ENCODE results near the gene DISC1. TPM values are rescaled to one million over a fixed set of nuclear protein-coding genes. Genes with fewer than 3 reads are reported as not detected.
"Not testable (repeated sequence)": the region's sequence is repeated elsewhere in the genome, so short reads cannot be mapped to it uniquely, and the experiment has no call there.

Gene DISC1
- total RNA-seq, 1 experiment from 2014 or later: 6.3 TPM

GRCh38 chr1:231885209-231885854 lies 258.7 kb downstream of the DISC1 start:
- no peaks in the 10 kb centered on the region for H3K36me3 ChIP-seq (replicated peaks; ENCODE audit: control insufficient read depth, insufficient read depth, low read length)
- no peaks in the 10 kb centered on the region; the same call in 1 of the 2 replicates for H3K27me3 ChIP-seq (ENCODE audit: control insufficient read depth, insufficient read depth, low read length)
- no peak for DNase-seq
- H3K4me3 ChIP-seq (ENCODE audit: insufficient read depth, low read depth, low read length): no peak overlapping the region

- Histone ChIP-seq H3K4me3 (ENCODE audit: insufficient read depth, low read depth, low read length) (no peak overlapping the region), H3K27me3 (ENCODE audit: control insufficient read depth, insufficient read depth, low read length) (no peaks in the 10 kb centered on the region), H3K36me3 (replicated peaks; ENCODE audit: control insufficient read depth, insufficient read depth, low read length) (no peaks in the 10 kb centered on the region)
- DNase-seq: no peak
Observed at GRCh38 chr1:231887166-231887565, 260.6 kb downstream of the DISC1 start.

- H3K27me3 ChIP-seq (ENCODE audit: control insufficient read depth, insufficient read depth, low read length): no peaks in the 10 kb centered on the region
- H3K4me3 ChIP-seq (ENCODE audit: insufficient read depth, low read depth, low read length): no peak overlapping the region
- no peaks in the 10 kb centered on the region for H3K36me3 ChIP-seq (replicated peaks; ENCODE audit: control insufficient read depth, insufficient read depth, low read length)
- DNase-seq: no peak
Observed at GRCh38 chr1:231887866-231888265, 261.3 kb downstream of the DISC1 start.

GRCh38 chr1:231890791-231891190 lies 264.2 kb downstream of the DISC1 start:
- no peak overlapping the region for H3K4me3 ChIP-seq (ENCODE audit: insufficient read depth, low read depth, low read length)
- no peak for DNase-seq

GRCh38 chr1:231893400-231894102 lies 267.0 kb downstream of the DISC1 start:
- no peaks in the 10 kb centered on the region for H3K36me3 ChIP-seq (replicated peaks; ENCODE audit: control insufficient read depth, insufficient read depth, low read length)
- DNase-seq: no peak
- no peaks in the 10 kb centered on the region for H3K27me3 ChIP-seq (ENCODE audit: control insufficient read depth, insufficient read depth, low read length)
- H3K4me3 ChIP-seq (ENCODE audit: insufficient read depth, low read depth, low read length): no peak overlapping the region

More at GRCh38 chr1:231890791-231891190, 264.2 kb downstream of the DISC1 start:
- no peaks in the 10 kb centered on the region for H3K27me3 ChIP-seq (ENCODE audit: control insufficient read depth, insufficient read depth, low read length)
- no peaks in the 10 kb centered on the region for H3K36me3 ChIP-seq (replicated peaks; ENCODE audit: control insufficient read depth, insufficient read depth, low read length)

- no peak for DNase-seq
- Histone ChIP-seq H3K27me3 (ENCODE audit: control insufficient read depth, insufficient read depth, low read length) (no peaks in the 10 kb centered on the region), H3K4me3 (ENCODE audit: insufficient read depth, low read depth, low read length) (no peak overlapping the region), H3K36me3 (replicated peaks; ENCODE audit: control insufficient read depth, insufficient read depth, low read length) (no peaks in the 10 kb centered on the region)
Observed at GRCh38 chr1:231896806-231897205, 270.2 kb downstream of the DISC1 start.

GRCh38 chr1:231899046-231899445 lies 272.5 kb downstream of the DISC1 start:
- no peak for DNase-seq
- Histone ChIP-seq H3K4me3 (ENCODE audit: insufficient read depth, low read depth, low read length) (no peak overlapping the region), H3K27me3 (ENCODE audit: control insufficient read depth, insufficient read depth, low read length) (no peaks in the 10 kb centered on the region), H3K36me3 (replicated peaks; ENCODE audit: control insufficient read depth, insufficient read depth, low read length) (no peaks in the 10 kb centered on the region)

GRCh38 chr1:231899713-231900435 lies 273.3 kb downstream of the DISC1 start:
- DNase-seq: no peak
- no peaks in the 10 kb centered on the region for H3K36me3 ChIP-seq (replicated peaks; ENCODE audit: control insufficient read depth, insufficient read depth, low read length)
- no peak overlapping the region for H3K4me3 ChIP-seq (ENCODE audit: insufficient read depth, low read depth, low read length)
- no peaks in the 10 kb centered on the region for H3K27me3 ChIP-seq (ENCODE audit: control insufficient read depth, insufficient read depth, low read length)

- Histone ChIP-seq H3K36me3 (replicated peaks; ENCODE audit: control insufficient read depth, insufficient read depth, low read length) (no peaks in the 10 kb centered on the region), H3K4me3 (ENCODE audit: insufficient read depth, low read depth, low read length) (no peak overlapping the region), H3K27me3 (ENCODE audit: control insufficient read depth, insufficient read depth, low read length) (no peaks in the 10 kb centered on the region)
- no peak for DNase-seq
Observed at GRCh38 chr1:231903586-231904081, 277.0 kb downstream of the DISC1 start.

GRCh38 chr1:231907310-231907709 lies 280.7 kb downstream of the DISC1 start:
- H3K36me3 ChIP-seq (replicated peaks; ENCODE audit: control insufficient read depth, insufficient read depth, low read length); H3K27me3 ChIP-seq (ENCODE audit: control insufficient read depth, insufficient read depth, low read length); DNase-seq: not testable (repeated sequence)

GRCh38 chr1:231913493-231913892 lies 286.9 kb downstream of the DISC1 start:
- Histone ChIP-seq H3K4me3 (ENCODE audit: insufficient read depth, low read depth, low read length) (no peak overlapping the region), H3K36me3 (replicated peaks; ENCODE audit: control insufficient read depth, insufficient read depth, low read length) (no peaks in the 10 kb centered on the region), H3K27me3 (ENCODE audit: control insufficient read depth, insufficient read depth, low read length) (no peaks in the 10 kb centered on the region)
- DNase-seq: no peak

More at GRCh38 chr1:231907310-231907709, 280.7 kb downstream of the DISC1 start:
- not testable (repeated sequence) for H3K4me3 ChIP-seq (ENCODE audit: insufficient read depth, low read depth, low read length)

- Histone ChIP-seq H3K36me3 (replicated peaks; ENCODE audit: control insufficient read depth, insufficient read depth, low read length) (no peaks in the 10 kb centered on the region), H3K4me3 (ENCODE audit: insufficient read depth, low read depth, low read length) (no peak overlapping the region), H3K27me3 (ENCODE audit: control insufficient read depth, insufficient read depth, low read length) (no peaks in the 10 kb centered on the region)
- no peak for DNase-seq
Observed at GRCh38 chr1:231918239-231919015, 291.8 kb downstream of the DISC1 start.

GRCh38 chr1:231919239-231919885 lies 292.8 kb downstream of the DISC1 start:
- no peak for DNase-seq
- Histone ChIP-seq H3K27me3 (ENCODE audit: control insufficient read depth, insufficient read depth, low read length) (no peaks in the 10 kb centered on the region), H3K36me3 (replicated peaks; ENCODE audit: control insufficient read depth, insufficient read depth, low read length) (no peaks in the 10 kb centered on the region), H3K4me3 (ENCODE audit: insufficient read depth, low read depth, low read length) (no peak overlapping the region)

GRCh38 chr1:231919886-231920285 lies 293.3 kb downstream of the DISC1 start:
- no peak overlapping the region for H3K4me3 ChIP-seq (ENCODE audit: insufficient read depth, low read depth, low read length)
- DNase-seq: no peak
- H3K27me3 ChIP-seq (ENCODE audit: control insufficient read depth, insufficient read depth, low read length): no peaks in the 10 kb centered on the region
- no peaks in the 10 kb centered on the region for H3K36me3 ChIP-seq (replicated peaks; ENCODE audit: control insufficient read depth, insufficient read depth, low read length)

All from H7 (cell line).